Large intestine (tissue), 3 donors: Measurements from ENCODE around the gene SNX5. TPM values are rescaled to one million over a fixed set of nuclear protein-coding genes. Genes with fewer than 3 reads are reported as not detected.
A peak's percentile ranks its signal among the peaks of the same experiment; 100 is the strongest.

Source experiments
- DNase-seq, 2 donors: peaks; one replicate each; pipeline versions ENCODE4 v3.0.0 to v3.0.0-alpha.2; 2013
- H3K27ac ChIP-seq: one replicate; pipeline ENCODE4 v1.5.1; 2013; ENCODE audit warnings: low read length
- H3K27me3 ChIP-seq: 2 replicates; pipeline ENCODE4 v1.6.1; 2013; ENCODE audit warnings: low read length; ENCODE audit not compliant: control insufficient read depth, insufficient read depth
- H3K36me3 ChIP-seq: 2 replicates; pipeline ENCODE4 v1.6.1; 2013; ENCODE audit warnings: low read length; ENCODE audit not compliant: control insufficient read depth, insufficient read depth
- H3K4me1 ChIP-seq: one replicate; pipeline ENCODE4 v1.6.1; 2013; ENCODE audit warnings: low read length; ENCODE audit not compliant: control insufficient read depth, insufficient read depth
- H3K4me3 ChIP-seq: one replicate; pipeline ENCODE4 v1.5.1; 2013; ENCODE audit warnings: low read length
- H3K9me3 ChIP-seq: one replicate; pipeline ENCODE4 v1.6.1; 2013; ENCODE audit warnings: mild to moderate bottlenecking, low read depth, low read length, moderate library complexity; ENCODE audit not compliant: control insufficient read depth
- WGBS: methylation state at CpG from one replicate; pipeline ENCODE4 v1.1.5; 2013; ENCODE audit warnings: low lambda C conversion rate; ENCODE audit not compliant: insufficient coverage; 5-methylcytosine and 5-hydroxymethylcytosine counted together
- polyA plus RNA-seq: library from polyadenylated mRNA; unstranded; fragments of 120-200 nt; gene quantifications from one replicate; pipeline ENCODE4 v1.2.1, GENCODE V29; 2013

Gene SNX5
- polyA plus RNA-seq, 1 donor, result 197 TPM

DNA sequence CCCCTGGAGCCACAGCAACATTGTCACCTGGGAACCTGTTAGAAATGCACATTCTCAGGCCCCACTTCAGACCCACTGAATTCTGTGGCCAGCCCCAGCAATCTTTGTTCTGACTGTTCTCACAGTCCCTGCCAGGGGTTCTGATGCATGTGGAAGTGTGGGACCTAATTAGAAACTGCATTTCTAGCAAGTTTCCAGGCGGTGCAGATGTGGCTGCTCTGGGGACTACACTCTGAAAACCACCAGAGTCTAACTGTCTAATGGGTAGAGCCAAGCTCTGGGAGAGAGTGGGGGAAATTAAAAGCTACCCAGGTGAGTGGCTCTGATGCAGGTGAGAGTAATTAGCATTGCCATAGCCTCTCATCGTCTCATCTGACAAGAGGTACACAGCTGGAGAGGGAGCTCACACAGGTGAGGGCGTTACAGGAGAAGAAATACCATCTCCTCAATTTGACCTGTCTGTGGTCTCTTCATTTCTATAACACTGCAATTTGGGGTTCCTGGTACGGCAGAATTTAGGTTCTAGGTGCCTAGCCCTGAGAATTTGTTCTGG, 66.0 kb downstream of the SNX5 start:
- no CpG with 5 or more reads among the region's 4 CpGs for WGBS
- Histone ChIP-seq H3K4me1 (no peaks in the 10 kb centered on the region), H3K27me3 (no peaks in the 10 kb centered on the region), H3K27ac (no peak overlapping the region), H3K4me3 (no peak overlapping the region), H3K9me3 (no peaks in the 10 kb centered on the region), H3K36me3 (no peaks in the 10 kb centered on the region)
- DNase-seq, result no peak

- DNase-seq, result no peak
- Histone ChIP-seq H3K27ac (no peak overlapping the region), H3K36me3 (no peaks in the 10 kb centered on the region), H3K4me1 (no peaks in the 10 kb centered on the region), H3K4me3 (no peak overlapping the region), H3K27me3 (no peaks in the 10 kb centered on the region), H3K9me3 (no peaks in the 10 kb centered on the region)
- no CpG with 5 or more reads among the region's 4 CpGs for WGBS
Observed at GRCh38 chr20:17901971-17902370, 66.6 kb downstream of the SNX5 start.

GRCh38 chr20:17898548-17898994, 70.0 kb downstream of the SNX5 start:
- Histone ChIP-seq H3K27me3 (no peaks in the 10 kb centered on the region), H3K4me3 (no peak overlapping the region), H3K27ac (no peak overlapping the region), H3K9me3 (no peaks in the 10 kb centered on the region), H3K4me1 (peaks cover 5% of the 10 kb centered on the region), H3K36me3 (no peaks in the 10 kb centered on the region)
- peak; percentile 62 to 68 for DNase-seq
- WGBS, result no CpG with 5 or more reads among the region's 7 CpGs

DNA sequence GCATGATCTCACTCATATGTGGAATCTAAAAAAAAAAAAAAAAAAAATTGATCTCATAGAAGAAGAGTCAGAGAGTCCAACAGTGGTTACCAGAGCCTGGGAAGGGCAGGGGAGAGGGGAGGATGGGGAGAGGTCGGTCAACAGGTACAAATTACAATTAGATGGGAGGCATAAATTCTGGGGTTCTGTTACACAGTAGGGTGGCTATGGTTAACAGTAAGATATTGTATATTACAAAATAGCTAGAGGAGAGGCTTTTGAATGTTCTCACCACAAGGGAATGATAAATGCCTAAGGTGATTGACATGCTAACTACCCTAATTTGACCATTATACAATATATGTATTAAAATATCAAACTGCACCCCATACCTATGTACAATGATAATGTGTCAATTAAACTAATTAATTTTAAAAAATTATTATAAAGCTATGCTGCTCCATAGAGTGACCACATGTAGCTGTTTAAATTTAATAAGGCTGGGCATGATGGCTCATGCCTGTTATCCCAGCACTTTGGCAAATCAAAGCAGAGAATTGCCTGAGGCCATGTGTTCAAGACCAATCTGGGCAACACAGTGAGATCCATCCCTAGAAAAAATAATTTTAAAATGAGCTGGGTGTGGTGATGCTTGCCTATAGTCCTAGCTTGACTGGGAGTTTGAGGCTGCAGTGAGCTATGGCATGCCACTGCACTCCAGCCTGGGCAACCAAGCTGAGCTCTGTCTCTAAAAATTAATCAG, 70.9 kb downstream of the SNX5 start:
- H3K4me1 ChIP-seq, result peaks cover 5% of the 10 kb centered on the region
- WGBS, result 86% methylated on average over 1 of the region's 1 CpG

GRCh38 chr20:17896771-17897369, 71.7 kb downstream of the SNX5 start:
- Histone ChIP-seq H3K4me3 (no peak overlapping the region), H3K9me3 (no peaks in the 10 kb centered on the region), H3K27ac (peak overlapping the region; percentile 26), H3K4me1 (peaks cover 5% of the 10 kb centered on the region), H3K36me3 (no peaks in the 10 kb centered on the region), H3K27me3 (no peaks in the 10 kb centered on the region)
- no CpG with 5 or more reads among the region's 3 CpGs for WGBS
- peak in 1 of 2 donors; percentile 70 for DNase-seq

More for the DNA sequence above, 70.9 kb downstream of the SNX5 start:
- no peaks in the 10 kb centered on the region for H3K9me3 ChIP-seq
- H3K4me3 ChIP-seq, result no peak overlapping the region
- no peak overlapping the region for H3K27ac ChIP-seq
- no peaks in the 10 kb centered on the region for H3K36me3 ChIP-seq
- no peaks in the 10 kb centered on the region for H3K27me3 ChIP-seq
- no peak for DNase-seq

DNA sequence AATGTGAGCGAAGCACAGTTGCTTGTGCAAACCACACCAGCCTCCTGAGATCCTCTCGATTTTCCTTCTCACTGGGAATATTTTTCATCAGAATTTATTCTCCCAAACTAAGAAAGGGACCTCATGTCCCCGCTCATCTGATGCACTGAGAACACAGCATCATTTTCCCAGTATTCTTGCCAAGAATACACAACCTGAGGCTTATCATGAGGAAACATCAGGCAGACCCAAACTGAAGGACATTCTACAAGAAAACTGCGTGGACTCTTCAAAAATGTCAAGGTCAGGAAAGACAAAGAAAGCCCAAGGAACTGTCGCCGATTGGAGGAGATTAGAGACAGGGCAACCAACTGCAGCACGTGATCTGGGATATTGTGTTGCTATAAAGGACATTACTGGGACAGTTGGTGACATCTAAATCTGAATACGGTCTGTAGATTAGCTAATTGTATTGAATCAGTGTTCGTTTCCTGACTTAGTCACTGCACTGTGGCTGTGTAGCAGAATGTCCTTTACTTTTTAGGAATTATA, 72.3 kb downstream of the SNX5 start:
- no peak for DNase-seq
- WGBS, result 23% methylated on average over 4 of the region's 9 CpGs
- Histone ChIP-seq H3K27ac (peak overlapping the region; percentile 26), H3K9me3 (no peaks in the 10 kb centered on the region), H3K4me3 (no peak overlapping the region), H3K27me3 (no peaks in the 10 kb centered on the region), H3K36me3 (no peaks in the 10 kb centered on the region), H3K4me1 (peaks cover 5% of the 10 kb centered on the region)

DNA sequence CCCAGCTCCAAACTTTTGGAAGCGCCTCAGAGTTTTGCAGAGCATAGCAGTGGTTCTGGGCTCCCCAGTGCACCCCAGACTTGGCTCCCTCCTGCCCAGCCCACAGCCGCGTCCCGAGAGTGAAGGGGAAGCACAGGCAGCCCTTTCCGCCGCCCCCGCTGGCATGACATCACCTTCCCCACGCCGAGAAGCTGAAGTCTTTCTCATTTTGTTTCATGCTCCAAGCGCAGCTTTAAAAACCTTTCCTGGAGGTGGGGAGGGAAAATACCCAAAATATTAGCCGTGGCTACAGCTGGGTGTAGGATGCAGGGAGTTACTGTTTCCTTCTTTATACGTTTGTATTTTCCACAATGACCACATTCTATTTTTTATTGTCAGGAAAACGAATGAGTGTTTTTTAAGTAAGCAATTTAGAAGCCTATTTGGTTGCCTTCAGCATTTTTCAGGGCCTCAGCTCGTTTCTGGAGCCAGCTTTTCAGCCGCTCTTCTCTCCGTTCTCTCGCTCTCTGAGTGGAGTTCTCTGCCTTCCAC, 72.9 kb downstream of the SNX5 start:
- WGBS, result 51% methylated on average over 5 of the region's 17 CpGs
- H3K4me3 ChIP-seq, result no peak overlapping the region
- H3K27ac ChIP-seq, result peak overlapping the region; percentile 5
- no peaks in the 10 kb centered on the region for H3K27me3 ChIP-seq
- no peak for DNase-seq
- H3K4me1 ChIP-seq, result peaks cover 5% of the 10 kb centered on the region
- H3K36me3 ChIP-seq, result no peaks in the 10 kb centered on the region
- no peaks in the 10 kb centered on the region for H3K9me3 ChIP-seq

- Histone ChIP-seq H3K27ac (no peak overlapping the region), H3K4me1 (peaks cover 5% of the 10 kb centered on the region), H3K27me3 (no peaks in the 10 kb centered on the region), H3K9me3 (peaks cover 12% of the 10 kb centered on the region), H3K36me3 (no peaks in the 10 kb centered on the region), H3K4me3 (no peak overlapping the region)
- DNase-seq, result no peak
- 100% methylated on average over 2 of the region's 3 CpGs for WGBS
Observed at GRCh38 chr20:17893445-17893844, 75.1 kb downstream of the SNX5 start.

DNA sequence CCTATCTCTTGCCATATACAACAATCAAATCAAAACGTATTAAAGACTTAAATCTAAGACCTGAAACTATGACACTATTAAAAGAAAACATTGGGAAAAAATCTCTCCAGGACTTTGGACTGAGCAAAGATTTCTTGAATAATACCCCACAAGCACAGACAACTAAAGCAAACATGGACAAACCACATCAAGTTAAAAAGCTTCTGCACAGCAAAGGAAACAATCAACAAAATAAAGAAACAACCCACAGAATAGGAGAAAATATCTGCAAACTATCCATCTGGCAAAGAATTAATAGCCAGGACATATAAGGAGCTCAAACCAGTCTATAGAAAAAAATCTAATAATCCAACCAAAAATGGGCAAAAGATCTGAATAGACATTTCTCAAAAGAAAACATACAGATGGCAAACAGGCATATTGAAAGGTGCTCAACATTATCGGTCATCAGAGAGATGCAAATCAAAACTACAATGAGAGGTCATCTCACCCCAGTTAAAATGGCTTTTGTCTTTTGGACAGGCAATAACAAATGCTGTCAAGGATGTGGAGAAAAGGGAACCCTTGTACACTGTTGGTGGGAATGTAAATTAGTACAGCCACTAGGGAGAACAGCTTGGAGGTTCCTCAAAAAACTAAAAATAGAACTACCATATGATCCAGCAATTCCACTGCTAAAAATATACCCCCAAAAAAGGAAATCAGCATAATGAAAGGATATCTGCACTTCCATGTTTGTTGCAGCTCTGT, 76.2 kb downstream of the SNX5 start:
- 40% methylated on average over 1 of the region's 2 CpGs for WGBS
- peaks cover 12% of the 10 kb centered on the region for H3K9me3 ChIP-seq
- no peaks in the 10 kb centered on the region for H3K27me3 ChIP-seq
- H3K36me3 ChIP-seq, result no peaks in the 10 kb centered on the region
- H3K4me1 ChIP-seq, result peaks cover 12% of the 10 kb centered on the region
- no peak overlapping the region for H3K4me3 ChIP-seq
- H3K27ac ChIP-seq, result no peak overlapping the region
- no peak for DNase-seq
